Prostate gland (tissue), 2 donors: Measurements from ENCODE around the gene PLEKHH3.
"Not testable (repeated sequence)": the region's sequence is repeated elsewhere in the genome, so short reads cannot be mapped to it uniquely, and the experiment has no call there.

Experiments used
- POLR2A ChIP-seq: fragments of 450-650 bp; IDR thresholded peaks from one replicate; pipeline ENCODE4 v1.6.1; 2016; ENCODE audit warnings: antibody characterized with exemption, mild to moderate bottlenecking
- POLR2AphosphoS5 ChIP-seq: sonication (generic); formaldehyde crosslinking; IDR thresholded peaks from one replicate; pipeline ENCODE4 v1.6.1; 2017; ENCODE audit warnings: antibody characterized with exemption
- TF ChIP-seq, protein P1 (sequence below), 4 experiments: fragments of 200-600 bp in 2 of 4; fragments of 450-650 bp in 2 of 4; sonication (generic) in 2 of 4; IDR thresholded peaks; 1 replicate in 3 of 4; 2 replicates in 1 of 4; pipeline ENCODE4 v1.5.1; 2016 to 2019; ENCODE audit warnings: antibody characterized with exemption in 4 of 4, mild to moderate bottlenecking in 2 of 4, moderate library complexity in 2 of 4

GRCh38 chr17:42621987-42622386 lies 54.8 kb downstream of the PLEKHH3 start:
- TF ChIP-seq, protein P1, sequence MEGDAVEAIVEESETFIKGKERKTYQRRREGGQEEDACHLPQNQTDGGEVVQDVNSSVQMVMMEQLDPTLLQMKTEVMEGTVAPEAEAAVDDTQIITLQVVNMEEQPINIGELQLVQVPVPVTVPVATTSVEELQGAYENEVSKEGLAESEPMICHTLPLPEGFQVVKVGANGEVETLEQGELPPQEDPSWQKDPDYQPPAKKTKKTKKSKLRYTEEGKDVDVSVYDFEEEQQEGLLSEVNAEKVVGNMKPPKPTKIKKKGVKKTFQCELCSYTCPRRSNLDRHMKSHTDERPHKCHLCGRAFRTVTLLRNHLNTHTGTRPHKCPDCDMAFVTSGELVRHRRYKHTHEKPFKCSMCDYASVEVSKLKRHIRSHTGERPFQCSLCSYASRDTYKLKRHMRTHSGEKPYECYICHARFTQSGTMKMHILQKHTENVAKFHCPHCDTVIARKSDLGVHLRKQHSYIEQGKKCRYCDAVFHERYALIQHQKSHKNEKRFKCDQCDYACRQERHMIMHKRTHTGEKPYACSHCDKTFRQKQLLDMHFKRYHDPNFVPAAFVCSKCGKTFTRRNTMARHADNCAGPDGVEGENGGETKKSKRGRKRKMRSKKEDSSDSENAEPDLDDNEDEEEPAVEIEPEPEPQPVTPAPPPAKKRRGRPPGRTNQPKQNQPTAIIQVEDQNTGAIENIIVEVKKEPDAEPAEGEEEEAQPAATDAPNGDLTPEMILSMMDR (IDR thresholded peaks at IDR 0.05) = not testable (repeated sequence)
- TF ChIP-seq POLR2AphosphoS5, POLR2A: not testable (repeated sequence)
